Fibroblast of lung (primary cell): ENCODE results near the gene PLXNA2.

ENCODE experiments used
- EZH2 ChIP-seq: IDR thresholded peaks from 2 replicates; pipeline ENCODE4 v1.5.1; 2012; ENCODE audit warnings: low read length, control low read depth, mild to moderate bottlenecking; ENCODE audit errors: missing control alignments
- TF ChIP-seq, protein P1 (sequence below), 2 donors: IDR thresholded peaks in 1 of 2; conservative IDR thresholded peaks in 1 of 2; 1 replicate in 1 of 2; 2 replicates in 1 of 2; pipeline ENCODE4 v1.5.1; 2011 to 2012; ENCODE audit warnings: low read length in 2 of 2, control low read depth in 1 of 2, inconsistent platforms in 1 of 2, low read depth in 1 of 2, mild to moderate bottlenecking in 1 of 2

GRCh38 chr1:208265122-208265469 lies 20.9 kb upstream of the PLXNA2 start:
- TF ChIP-seq, protein P1, sequence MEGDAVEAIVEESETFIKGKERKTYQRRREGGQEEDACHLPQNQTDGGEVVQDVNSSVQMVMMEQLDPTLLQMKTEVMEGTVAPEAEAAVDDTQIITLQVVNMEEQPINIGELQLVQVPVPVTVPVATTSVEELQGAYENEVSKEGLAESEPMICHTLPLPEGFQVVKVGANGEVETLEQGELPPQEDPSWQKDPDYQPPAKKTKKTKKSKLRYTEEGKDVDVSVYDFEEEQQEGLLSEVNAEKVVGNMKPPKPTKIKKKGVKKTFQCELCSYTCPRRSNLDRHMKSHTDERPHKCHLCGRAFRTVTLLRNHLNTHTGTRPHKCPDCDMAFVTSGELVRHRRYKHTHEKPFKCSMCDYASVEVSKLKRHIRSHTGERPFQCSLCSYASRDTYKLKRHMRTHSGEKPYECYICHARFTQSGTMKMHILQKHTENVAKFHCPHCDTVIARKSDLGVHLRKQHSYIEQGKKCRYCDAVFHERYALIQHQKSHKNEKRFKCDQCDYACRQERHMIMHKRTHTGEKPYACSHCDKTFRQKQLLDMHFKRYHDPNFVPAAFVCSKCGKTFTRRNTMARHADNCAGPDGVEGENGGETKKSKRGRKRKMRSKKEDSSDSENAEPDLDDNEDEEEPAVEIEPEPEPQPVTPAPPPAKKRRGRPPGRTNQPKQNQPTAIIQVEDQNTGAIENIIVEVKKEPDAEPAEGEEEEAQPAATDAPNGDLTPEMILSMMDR (conservative IDR thresholded peaks at IDR 0.05 in 1 of 2, IDR thresholded peaks at IDR 0.05 in 1 of 2; ENCODE audit: low read depth in 1 of 2, low read length in 2 of 2), result no peak
- no peak for TF ChIP-seq EZH2
